ENCODE data around the gene COMMD4.

COMMD4 gene

DNA sequence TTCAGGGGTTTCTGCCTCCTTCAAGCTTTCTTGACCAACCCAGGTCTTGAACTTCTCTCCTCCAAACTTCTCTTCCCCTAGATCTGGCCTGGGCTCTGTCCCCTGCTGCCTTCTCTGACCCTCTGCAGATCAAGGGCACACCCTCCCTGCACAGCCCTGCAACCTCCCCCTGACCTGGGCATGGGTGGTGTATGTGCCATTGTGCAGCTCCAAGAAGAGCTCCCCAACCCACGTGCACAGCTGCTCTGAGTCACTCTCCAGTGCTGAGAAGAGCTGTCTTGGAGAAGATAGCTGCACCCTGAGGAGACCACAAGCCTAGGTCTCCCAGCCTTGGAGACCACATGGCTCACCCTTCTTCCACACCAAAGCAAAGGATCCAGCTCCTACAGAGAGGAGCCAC, 24.5 kb downstream of the COMMD4 start:
- TF ChIP-seq TARDBP (IDR thresholded peaks at IDR 0.05) (no peak), SUZ12 (IDR thresholded peaks at IDR 0.05) (no peak)
- no peak for DNase-seq (ENCODE audit: extremely low spot score)
- POLR2A ChIA-PET, result interaction anchor here (0.7 to 1.4 kb wide), 5 partner anchors 7 to 95 kb away, joined by 3 read pairs; partner anchors contain the start of gene SIN3A
- CTCF ChIA-PET, result no interaction called here

DNA sequence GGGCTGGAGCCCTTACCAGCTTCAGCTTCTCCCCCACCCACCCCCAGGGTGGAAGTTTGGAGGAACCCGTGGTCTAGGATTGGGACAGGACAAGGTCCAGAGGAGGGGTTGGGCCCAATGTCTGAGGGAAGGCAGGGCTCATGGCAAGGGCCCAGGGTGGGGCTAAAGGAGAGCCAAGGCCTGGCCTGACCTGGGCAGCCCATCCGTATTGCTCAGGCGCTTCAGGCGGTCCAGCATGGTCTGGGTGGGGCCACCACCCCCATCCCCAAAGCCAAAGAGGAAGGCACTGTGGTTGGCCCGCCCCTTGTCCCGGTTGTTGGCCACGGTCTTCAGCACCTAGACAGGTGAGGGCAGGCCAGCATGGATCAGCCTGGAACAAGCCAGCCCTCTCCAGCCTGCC, 25.0 kb downstream of the COMMD4 start:
- TF ChIP-seq L3MBTL2 (conservative IDR thresholded peaks at IDR 0.05) (no peak), LEF1 (IDR thresholded peaks at IDR 0.05; ENCODE audit: borderline replicate concordance) (no peak), BHLHE40 (IDR thresholded peaks at IDR 0.05; ENCODE audit: borderline replicate concordance) (no peak), HDGF (IDR thresholded peaks at IDR 0.05; ENCODE audit: borderline replicate concordance) (no peak), FOXA1 (IDR thresholded peaks at IDR 0.05) (no peak), CTBP1 (IDR thresholded peaks at IDR 0.05; ENCODE audit: borderline replicate concordance) (no peak), NFRKB (IDR thresholded peaks at IDR 0.05) (no peak), PKNOX1 (IDR thresholded peaks at IDR 0.05) (no peak), FOXK2 (IDR thresholded peaks at IDR 0.05) (no peak)
- DNase-seq (ENCODE audit: extremely low spot score), result no peak
- CTCF ChIA-PET, result no interaction called here
- POLR2A ChIA-PET, result interaction anchor here (0.7 to 1.4 kb wide), 4 partner anchors 9 to 95 kb away, joined by 3 read pairs; partner anchors contain the start of gene SIN3A

GRCh38 chr15:75361361-75361988, 25.6 kb downstream of the COMMD4 start:
- ChIA-PET CTCF (no interaction called here), POLR2A (interaction anchor here (1.3 to 1.4 kb wide), 2 partner anchors 10 to 27 kb away, joined by 3 read pairs; no protein-coding TSS in a partner anchor)
- TF ChIP-seq NFRKB (IDR thresholded peaks at IDR 0.05), result no peak
- no peak for TF ChIP-seq L3MBTL2 (conservative IDR thresholded peaks at IDR 0.05)
- TF ChIP-seq FOXA1 (IDR thresholded peaks at IDR 0.05), result no peak
- no peak for TF ChIP-seq FOXM1 (IDR thresholded peaks at IDR 0.05; ENCODE audit: borderline replicate concordance)
- TF ChIP-seq CTBP1 (IDR thresholded peaks at IDR 0.05; ENCODE audit: borderline replicate concordance), result no peak
- TF ChIP-seq BHLHE40 (IDR thresholded peaks at IDR 0.05; ENCODE audit: borderline replicate concordance), result no peak
- TF ChIP-seq ELF4 (IDR thresholded peaks at IDR 0.05), result no peak
- no peak for TF ChIP-seq FOXK2 (IDR thresholded peaks at IDR 0.05)
- TF ChIP-seq ARNT (IDR thresholded peaks at IDR 0.05), result no peak
- no peak for TF ChIP-seq HDGF (IDR thresholded peaks at IDR 0.05; ENCODE audit: borderline replicate concordance)
- TF ChIP-seq SUZ12 (IDR thresholded peaks at IDR 0.05), result no peak
- TF ChIP-seq LEF1 (IDR thresholded peaks at IDR 0.05; ENCODE audit: borderline replicate concordance), result no peak
- TF ChIP-seq PKNOX1 (IDR thresholded peaks at IDR 0.05), result no peak
- no peak for TF ChIP-seq ZNF384 (IDR thresholded peaks at IDR 0.05)
- TF ChIP-seq SP1 (IDR thresholded peaks at IDR 0.05), result no peak
- no peak for TF ChIP-seq TARDBP (IDR thresholded peaks at IDR 0.05)
- DNase-seq (ENCODE audit: extremely low spot score), result no peak

DNA sequence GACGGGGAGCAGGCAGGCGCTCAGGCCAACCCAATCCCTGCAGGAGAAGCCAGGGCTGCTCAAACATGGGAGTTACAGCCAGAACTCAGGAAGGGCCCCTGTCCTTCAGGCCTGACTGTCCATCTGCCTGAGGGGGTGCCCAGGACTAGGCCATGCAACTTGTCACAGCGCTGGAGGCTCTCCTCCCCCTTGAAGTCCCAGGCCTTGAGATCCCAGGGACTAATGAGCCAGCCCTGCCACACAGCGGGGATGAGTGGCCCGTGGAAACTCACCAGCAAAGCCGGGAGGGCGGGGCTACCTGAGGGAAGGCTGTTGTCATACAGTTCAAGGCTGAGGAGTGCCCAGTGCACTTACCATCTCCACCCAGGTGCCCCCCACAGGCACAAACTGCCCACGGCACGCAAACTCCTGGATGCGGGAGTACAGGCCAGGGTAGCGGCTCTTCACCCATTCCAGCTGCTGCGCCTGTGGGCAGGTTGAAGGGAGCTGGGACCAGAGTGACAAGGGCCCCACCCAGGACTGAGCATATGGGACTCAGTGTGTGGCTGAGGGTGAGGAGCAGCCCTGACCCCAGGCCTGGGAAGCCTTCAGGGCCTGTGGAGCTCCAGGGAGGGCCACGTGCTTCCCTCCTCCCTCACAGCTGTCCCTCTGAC, 26.3 kb downstream of the COMMD4 start:
- ChIA-PET POLR2A (interaction anchor here (1.3 kb wide), 1 partner anchor 27 kb away, joined by 3 read pairs; no protein-coding TSS in a partner anchor), CTCF (no interaction called here)
- DNase-seq (ENCODE audit: extremely low spot score), result no peak
- TF ChIP-seq ARNT (IDR thresholded peaks at IDR 0.05) (no peak), PKNOX1 (IDR thresholded peaks at IDR 0.05) (no peak), SP1 (IDR thresholded peaks at IDR 0.05) (no peak), ELF4 (IDR thresholded peaks at IDR 0.05) (no peak), FOXA1 (IDR thresholded peaks at IDR 0.05) (no peak), SUZ12 (IDR thresholded peaks at IDR 0.05) (no peak), FOXK2 (IDR thresholded peaks at IDR 0.05) (no peak), ZNF384 (IDR thresholded peaks at IDR 0.05) (no peak), CTBP1 (IDR thresholded peaks at IDR 0.05; ENCODE audit: borderline replicate concordance) (no peak), BHLHE40 (IDR thresholded peaks at IDR 0.05; ENCODE audit: borderline replicate concordance) (no peak), FOXM1 (IDR thresholded peaks at IDR 0.05; ENCODE audit: borderline replicate concordance) (no peak), HDGF (IDR thresholded peaks at IDR 0.05; ENCODE audit: borderline replicate concordance) (no peak), NFRKB (IDR thresholded peaks at IDR 0.05) (no peak), L3MBTL2 (conservative IDR thresholded peaks at IDR 0.05) (no peak), LEF1 (IDR thresholded peaks at IDR 0.05; ENCODE audit: borderline replicate concordance) (no peak), TARDBP (IDR thresholded peaks at IDR 0.05) (no peak)

GRCh38 chr15:75362642-75363249, 26.9 kb downstream of the COMMD4 start:
- POLR2A ChIA-PET, result interaction anchor here (1.3 kb wide), 1 partner anchor 28 kb away, joined by 3 read pairs; no protein-coding TSS in a partner anchor
- CTCF ChIA-PET, result no interaction called here
- TF ChIP-seq ARNT (IDR thresholded peaks at IDR 0.05) (no peak), FOXK2 (IDR thresholded peaks at IDR 0.05) (no peak), BHLHE40 (IDR thresholded peaks at IDR 0.05; ENCODE audit: borderline replicate concordance) (no peak), SUZ12 (IDR thresholded peaks at IDR 0.05) (no peak), HDGF (IDR thresholded peaks at IDR 0.05; ENCODE audit: borderline replicate concordance) (no peak)
- DNase-seq (ENCODE audit: extremely low spot score), result no peak

DNA sequence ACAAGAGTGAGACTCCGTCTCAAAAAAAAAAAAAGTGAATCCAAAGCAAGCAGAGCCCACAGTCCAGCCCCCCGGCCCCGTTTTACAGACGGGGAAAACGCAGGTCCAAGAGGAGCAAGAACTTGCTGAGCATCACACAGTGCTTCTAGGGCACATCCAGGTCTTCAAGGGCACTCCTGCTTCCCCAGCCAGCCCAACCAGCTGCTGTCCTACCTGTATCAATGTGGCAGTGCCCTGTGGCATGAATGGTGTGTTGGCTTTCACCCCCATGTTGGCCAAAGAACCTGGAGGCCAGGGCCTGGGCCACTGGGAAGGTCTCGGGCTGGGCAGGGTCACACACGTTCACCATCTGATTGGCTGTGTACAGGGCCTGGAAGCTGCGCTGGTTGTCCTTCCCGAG, 27.9 kb downstream of the COMMD4 start:
- ChIA-PET CTCF (no interaction called here), POLR2A (no interaction called here)
- DNase-seq (ENCODE audit: extremely low spot score), result no peak
- no peak for TF ChIP-seq HDGF (IDR thresholded peaks at IDR 0.05; ENCODE audit: borderline replicate concordance)
- no peak for TF ChIP-seq ELF4 (IDR thresholded peaks at IDR 0.05)
- TF ChIP-seq ZNF384 (IDR thresholded peaks at IDR 0.05), result no peak
- no peak for TF ChIP-seq NFRKB (IDR thresholded peaks at IDR 0.05)
- TF ChIP-seq L3MBTL2 (conservative IDR thresholded peaks at IDR 0.05), result no peak
- TF ChIP-seq FOXA1 (IDR thresholded peaks at IDR 0.05), result no peak
